Osteoblast (primary cell): ENCODE data around the gene CC2D2B. TPM values are rescaled to one million over a fixed set of nuclear protein-coding genes. Genes with fewer than 3 reads are reported as not detected.

ENCODE experiments used
- DNase-seq: peaks from one replicate; pipeline ENCODE4 v3.0.0; 2011; ENCODE audit warnings: low spot score, mixed read lengths; ENCODE audit not compliant: insufficient read length; ENCODE audit errors: missing footprints
- H2AFZ ChIP-seq: 2 replicates; pipeline ENCODE4 v1.6.0; 2011; ENCODE audit warnings: mild to moderate bottlenecking, low read length
- H3K27ac ChIP-seq: 2 replicates; pipeline ENCODE4 v1.5.1; 2011; ENCODE audit warnings: mild to moderate bottlenecking, low read depth, low read length, moderate library complexity
- H3K27me3 ChIP-seq: 2 replicates; pipeline ENCODE4 v1.6.0; 2012; ENCODE audit warnings: mild to moderate bottlenecking, control low read depth, inconsistent platforms, low read length, moderate library complexity; ENCODE audit not compliant: insufficient read depth
- H3K36me3 ChIP-seq: 2 replicates; pipeline ENCODE4 v1.5.1; 2011; ENCODE audit warnings: mild to moderate bottlenecking, low read length, control low read depth, moderate library complexity; ENCODE audit not compliant: insufficient read depth
- H3K4me1 ChIP-seq: 2 replicates; pipeline ENCODE4 v1.5.1; 2011; ENCODE audit warnings: mild to moderate bottlenecking, low read length, control low read depth, moderate library complexity; ENCODE audit not compliant: insufficient read depth
- H3K4me2 ChIP-seq: 2 replicates; pipeline ENCODE4 v1.6.0; 2011; ENCODE audit warnings: mild to moderate bottlenecking, low read length; ENCODE audit not compliant: insufficient read depth
- H3K4me3 ChIP-seq: fragments of 200-600 bp; sonication (generic); 3 replicates; pipeline ENCODE4 v1.5.1; 2012; ENCODE audit warnings: mild to moderate bottlenecking, low read length, inconsistent platforms; ENCODE audit not compliant: insufficient read depth
- H3K79me2 ChIP-seq: 2 replicates; pipeline ENCODE4 v1.6.0; 2012; ENCODE audit warnings: mild to moderate bottlenecking, low read length, control low read depth, inconsistent platforms; ENCODE audit not compliant: insufficient read depth
- H3K9me3 ChIP-seq: 2 replicates; pipeline ENCODE4 v1.5.1; 2011; ENCODE audit warnings: low read depth, low read length, control low read depth
- H4K20me1 ChIP-seq: 2 replicates; pipeline ENCODE4 v1.6.0; 2012; ENCODE audit warnings: mild to moderate bottlenecking, low read length, control low read depth; ENCODE audit not compliant: insufficient read depth
- total RNA-seq: library from RNA; depleted of rRNA; stranded (reverse); fragments of >200 nt; gene quantifications from 2 replicates; pipeline ENCODE4 v1.2.3, GENCODE V29; 2012
- TF ChIP-seq, protein P1 (sequence below): IDR thresholded peaks from 2 replicates; pipeline ENCODE4 v1.5.1; 2011; ENCODE audit warnings: mild to moderate bottlenecking, low read depth, low read length, moderate library complexity; ENCODE audit errors: extremely low read depth

Gene CC2D2B
- total RNA-seq, 1 donor: 0.36 TPM

DNA sequence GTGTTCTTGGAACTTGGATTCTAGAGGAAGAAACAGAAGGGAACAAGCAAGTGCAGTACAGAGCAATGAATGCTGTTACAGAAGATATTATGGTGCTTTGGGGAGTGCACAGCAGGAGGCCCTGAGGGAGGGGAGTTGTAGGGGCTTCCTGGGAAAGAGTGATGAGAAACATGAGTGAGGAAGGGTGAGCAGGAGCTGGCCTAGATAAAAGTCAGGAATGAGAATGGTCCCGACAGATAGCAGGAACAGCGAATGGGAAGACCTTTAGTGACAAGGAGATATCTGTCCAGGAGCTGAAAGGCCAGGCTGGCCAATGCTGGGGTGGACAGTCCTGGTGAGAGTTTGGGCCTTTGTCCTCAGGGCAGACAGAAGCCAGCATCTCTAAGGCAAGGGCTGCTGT, 115.0 kb downstream of the CC2D2B start:
- TF ChIP-seq, protein P1, sequence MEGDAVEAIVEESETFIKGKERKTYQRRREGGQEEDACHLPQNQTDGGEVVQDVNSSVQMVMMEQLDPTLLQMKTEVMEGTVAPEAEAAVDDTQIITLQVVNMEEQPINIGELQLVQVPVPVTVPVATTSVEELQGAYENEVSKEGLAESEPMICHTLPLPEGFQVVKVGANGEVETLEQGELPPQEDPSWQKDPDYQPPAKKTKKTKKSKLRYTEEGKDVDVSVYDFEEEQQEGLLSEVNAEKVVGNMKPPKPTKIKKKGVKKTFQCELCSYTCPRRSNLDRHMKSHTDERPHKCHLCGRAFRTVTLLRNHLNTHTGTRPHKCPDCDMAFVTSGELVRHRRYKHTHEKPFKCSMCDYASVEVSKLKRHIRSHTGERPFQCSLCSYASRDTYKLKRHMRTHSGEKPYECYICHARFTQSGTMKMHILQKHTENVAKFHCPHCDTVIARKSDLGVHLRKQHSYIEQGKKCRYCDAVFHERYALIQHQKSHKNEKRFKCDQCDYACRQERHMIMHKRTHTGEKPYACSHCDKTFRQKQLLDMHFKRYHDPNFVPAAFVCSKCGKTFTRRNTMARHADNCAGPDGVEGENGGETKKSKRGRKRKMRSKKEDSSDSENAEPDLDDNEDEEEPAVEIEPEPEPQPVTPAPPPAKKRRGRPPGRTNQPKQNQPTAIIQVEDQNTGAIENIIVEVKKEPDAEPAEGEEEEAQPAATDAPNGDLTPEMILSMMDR: no peak
- no peak for DNase-seq
- H2AFZ ChIP-seq: no peak overlapping the region
- no peak overlapping the region for H3K4me2 ChIP-seq
- H3K27ac ChIP-seq: no peak overlapping the region
- no peak overlapping the region for H3K4me3 ChIP-seq
- H4K20me1 ChIP-seq: no peaks in the 10 kb centered on the region
- H3K27me3 ChIP-seq: no peaks in the 10 kb centered on the region
- H3K79me2 ChIP-seq: no peaks in the 10 kb centered on the region
- H3K36me3 ChIP-seq: no peaks in the 10 kb centered on the region
- H3K4me1 ChIP-seq: no peaks in the 10 kb centered on the region
- no peaks in the 10 kb centered on the region for H3K9me3 ChIP-seq

DNA sequence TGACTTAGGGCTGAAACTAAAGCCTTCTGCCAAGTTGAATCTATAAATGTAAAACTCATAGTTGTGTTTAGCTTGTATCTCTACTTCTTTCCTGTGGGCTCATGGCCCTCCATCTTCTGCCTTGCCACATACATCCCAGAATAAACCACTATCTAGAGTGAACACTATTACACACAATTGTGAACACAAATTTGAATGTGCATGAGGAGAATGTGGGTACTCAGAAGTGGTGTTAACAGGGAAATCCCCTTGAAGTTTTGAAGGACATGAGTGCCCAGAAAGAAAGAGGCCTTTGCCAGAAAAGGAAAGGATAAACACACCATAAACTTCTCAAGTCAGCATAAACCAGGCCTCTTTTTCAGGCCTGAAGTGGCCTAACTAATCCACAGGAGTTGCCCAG, 115.4 kb downstream of the CC2D2B start:
- DNase-seq: no peak
- H3K27ac ChIP-seq: no peak overlapping the region
- no peaks in the 10 kb centered on the region for H3K36me3 ChIP-seq
- H3K4me2 ChIP-seq: no peak overlapping the region
- H3K4me3 ChIP-seq: no peak overlapping the region
- H3K79me2 ChIP-seq: no peaks in the 10 kb centered on the region
- no peaks in the 10 kb centered on the region for H3K27me3 ChIP-seq
- H3K9me3 ChIP-seq: no peaks in the 10 kb centered on the region
- no peak overlapping the region for H2AFZ ChIP-seq
- H3K4me1 ChIP-seq: no peaks in the 10 kb centered on the region
- H4K20me1 ChIP-seq: no peaks in the 10 kb centered on the region
- TF ChIP-seq, protein P1: no peak

DNA sequence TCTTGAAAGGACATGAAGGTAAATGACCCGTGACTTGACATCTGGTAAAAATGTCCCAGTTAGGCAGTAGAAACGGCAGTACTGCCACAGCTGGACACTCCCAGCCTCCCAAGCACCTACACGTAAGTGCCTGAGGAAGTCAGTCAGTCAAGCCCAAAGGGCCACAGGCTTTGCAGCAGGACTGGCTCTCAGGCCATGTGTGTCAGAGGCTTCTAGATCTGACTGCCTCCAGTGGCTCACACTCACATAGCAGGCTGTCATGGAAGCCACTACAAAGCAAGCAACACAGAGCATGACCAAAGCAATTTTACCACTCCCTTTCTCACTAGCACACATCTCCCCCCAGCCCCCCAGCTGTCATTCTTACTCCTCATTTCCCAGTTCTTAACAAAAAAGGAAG, 117.8 kb downstream of the CC2D2B start:
- Histone ChIP-seq H3K36me3 (no peaks in the 10 kb centered on the region), H3K4me3 (no peak overlapping the region), H3K27me3 (no peaks in the 10 kb centered on the region), H3K27ac (no peak overlapping the region), H3K79me2 (no peaks in the 10 kb centered on the region), H2AFZ (no peak overlapping the region), H3K9me3 (no peaks in the 10 kb centered on the region), H4K20me1 (no peaks in the 10 kb centered on the region), H3K4me2 (no peak overlapping the region), H3K4me1 (no peaks in the 10 kb centered on the region)
- no peak for DNase-seq
- TF ChIP-seq, protein P1: peak; percentile 28

DNA sequence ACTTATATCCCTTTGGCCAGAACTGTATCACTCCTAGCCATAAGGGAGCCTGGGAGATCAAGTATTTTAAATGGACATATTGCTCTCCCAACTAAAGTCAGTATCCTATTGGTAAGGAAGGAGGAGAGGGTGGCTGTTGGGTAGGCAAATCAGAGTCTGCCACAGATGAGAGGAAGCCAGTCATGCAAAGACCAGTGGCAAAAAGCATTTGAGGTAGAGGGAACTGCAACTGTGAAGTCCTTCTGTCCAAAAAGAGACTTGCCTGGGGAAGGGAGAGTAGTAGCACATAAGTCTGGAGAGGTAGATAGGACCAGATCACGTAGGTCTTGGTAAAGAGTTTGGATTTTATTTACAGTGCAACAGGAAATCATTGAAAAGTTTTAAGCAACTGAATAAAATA, 126.8 kb downstream of the CC2D2B start:
- no peak overlapping the region for H3K4me3 ChIP-seq

More for the DNA sequence above, 126.8 kb downstream of the CC2D2B start:
- H3K27ac ChIP-seq: no peak overlapping the region
- no peaks in the 10 kb centered on the region for H3K36me3 ChIP-seq
- H3K79me2 ChIP-seq: no peaks in the 10 kb centered on the region
- no peak for DNase-seq
- peaks cover 4% of the 10 kb centered on the region for H3K27me3 ChIP-seq
- no peaks in the 10 kb centered on the region for H3K4me1 ChIP-seq
- H3K9me3 ChIP-seq: no peaks in the 10 kb centered on the region
- TF ChIP-seq, protein P1: no peak
- no peak overlapping the region for H2AFZ ChIP-seq
- no peaks in the 10 kb centered on the region for H4K20me1 ChIP-seq
- H3K4me2 ChIP-seq: no peak overlapping the region
